Measurements from ENCODE around the gene KCNQ1. TPM values are rescaled to one million over a fixed set of nuclear protein-coding genes. Genes with fewer than 3 reads are reported as not detected.

The KCNQ1 gene
- total RNA-seq, 1 donor from 2014 or later: 6.4 TPM

DNA sequence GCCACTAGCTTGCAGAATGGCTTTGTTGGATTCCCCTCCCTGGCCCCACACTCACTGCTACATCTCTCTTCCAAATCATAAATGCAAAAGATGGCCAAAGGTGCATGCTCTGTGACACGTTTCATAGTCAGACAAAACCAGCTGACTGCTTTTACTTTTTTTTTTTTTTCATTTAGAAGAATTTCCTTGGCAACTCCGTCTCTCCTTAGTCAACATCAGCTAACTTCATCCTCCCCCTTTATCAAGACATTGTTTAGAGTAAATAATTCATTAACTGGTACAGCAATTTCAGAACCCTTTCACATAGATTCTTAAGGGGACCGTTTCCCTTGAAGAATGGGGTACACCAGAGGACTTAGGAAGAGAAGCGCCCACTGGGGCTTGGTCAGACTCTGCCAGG, 239.0 kb downstream of the KCNQ1 start:
- intact Hi-C loops (cut with micrococcal nuclease): no loop called here
- Mint-ChIP-seq H3K36me3 (ENCODE audit: low read depth) (no peaks in the 10 kb centered on the region), H3K9me3 (no peaks in the 10 kb centered on the region), H3K4me3 (no peak overlapping the region), H3K27me3 (no peaks in the 10 kb centered on the region), H3K27ac (no peak overlapping the region), H3K4me1 (peaks cover 4% of the 10 kb centered on the region)
- DNase-seq: no peak

DNA sequence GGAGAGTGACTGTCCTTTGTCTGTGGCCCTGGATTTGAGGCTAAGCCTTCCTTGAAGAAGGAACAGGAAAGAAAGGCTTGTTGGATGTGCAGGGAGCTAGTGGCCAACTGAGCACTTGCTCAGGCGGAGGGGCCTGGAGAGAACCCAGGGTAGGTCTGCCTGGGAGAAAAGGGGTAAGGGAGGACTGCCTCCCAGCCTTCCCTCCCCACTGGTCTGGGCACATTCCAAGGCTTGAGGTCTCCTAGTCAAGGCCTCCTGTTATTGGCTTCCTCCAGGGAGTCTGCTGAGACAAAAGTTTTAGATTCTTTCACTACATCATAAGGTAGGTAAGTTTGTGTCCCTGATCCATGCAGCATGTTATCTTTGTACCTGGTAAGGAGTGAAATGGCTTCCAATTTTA, 239.8 kb downstream of the KCNQ1 start:
- intact Hi-C loops (cut with micrococcal nuclease): no loop called here
- Mint-ChIP-seq H3K27me3 (no peaks in the 10 kb centered on the region), H3K9me3 (no peaks in the 10 kb centered on the region), H3K4me1 (peaks cover 4% of the 10 kb centered on the region), H3K4me3 (no peak overlapping the region), H3K27ac (no peak overlapping the region), H3K36me3 (ENCODE audit: low read depth) (no peaks in the 10 kb centered on the region)
- no peak for DNase-seq

DNA sequence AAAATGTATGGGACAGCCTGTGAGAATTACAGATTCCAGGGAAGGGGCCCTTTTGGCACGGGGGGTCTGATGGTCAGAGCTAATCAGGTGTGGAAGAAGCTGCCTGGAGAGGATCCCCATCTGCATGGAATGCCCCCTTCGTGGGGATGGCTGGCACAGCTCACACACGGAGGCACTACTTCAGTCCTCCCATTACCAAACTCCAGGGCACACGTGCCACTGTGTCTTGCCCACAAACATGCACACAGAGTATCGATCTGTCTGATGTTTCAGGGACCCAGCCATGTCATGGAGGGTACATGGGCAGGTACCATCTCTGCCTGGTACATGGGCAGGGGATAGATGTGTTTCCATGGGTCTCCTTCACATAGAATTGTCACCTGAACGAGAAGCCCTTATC, 240.2 kb downstream of the KCNQ1 start:
- Mint-ChIP-seq H3K36me3 (ENCODE audit: low read depth) (no peaks in the 10 kb centered on the region), H3K4me3 (no peak overlapping the region), H3K27ac (no peak overlapping the region), H3K9me3 (no peaks in the 10 kb centered on the region), H3K27me3 (no peaks in the 10 kb centered on the region), H3K4me1 (peaks cover 4% of the 10 kb centered on the region)
- intact Hi-C loops (cut with micrococcal nuclease): no loop called here
- DNase-seq: no peak

DNA sequence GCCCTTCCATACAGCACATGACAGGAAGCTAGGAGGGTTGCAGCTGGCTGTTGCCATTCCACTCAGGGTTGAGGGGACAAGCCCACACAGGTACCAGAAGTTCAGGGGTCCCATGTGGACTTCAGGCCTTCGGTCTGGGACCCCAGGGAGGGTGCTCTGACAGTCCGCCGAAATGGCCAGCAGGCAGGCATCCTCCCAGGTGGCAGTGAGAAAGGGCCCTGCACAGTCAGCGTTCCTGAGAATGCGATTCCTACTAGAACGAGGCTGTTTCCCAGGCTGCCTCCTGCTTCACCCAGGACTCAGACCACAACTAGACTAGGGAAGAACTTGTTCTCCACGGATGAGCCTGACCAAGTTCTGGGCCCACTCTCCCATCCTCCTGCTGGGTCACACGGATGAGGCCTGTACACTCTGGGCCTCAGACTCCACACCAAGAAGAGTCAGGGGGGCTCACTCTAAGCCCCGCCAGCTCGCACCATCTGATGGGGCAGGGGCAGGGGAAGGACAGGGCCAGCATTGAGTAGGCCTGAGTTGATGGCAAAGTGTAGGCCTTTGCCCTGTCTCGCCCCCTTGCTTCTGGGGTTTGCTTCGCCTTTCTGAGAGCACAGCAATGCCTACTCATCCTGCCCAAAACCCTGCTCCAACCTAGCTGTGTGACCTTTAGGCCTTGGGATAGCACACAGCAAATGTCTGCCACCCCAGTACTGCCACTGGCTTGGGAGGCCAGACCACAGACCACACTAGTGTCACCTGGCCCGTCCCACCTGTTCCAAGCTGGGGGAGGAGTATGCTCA, 241.0 kb downstream of the KCNQ1 start:
- intact Hi-C loops (cut with micrococcal nuclease): no loop called here
- Mint-ChIP-seq H3K36me3 (ENCODE audit: low read depth) (no peaks in the 10 kb centered on the region), H3K27ac (no peak overlapping the region), H3K9me3 (no peaks in the 10 kb centered on the region), H3K4me1 (peaks cover 4% of the 10 kb centered on the region), H3K4me3 (no peak overlapping the region), H3K27me3 (no peaks in the 10 kb centered on the region)
- no peak for DNase-seq

DNA sequence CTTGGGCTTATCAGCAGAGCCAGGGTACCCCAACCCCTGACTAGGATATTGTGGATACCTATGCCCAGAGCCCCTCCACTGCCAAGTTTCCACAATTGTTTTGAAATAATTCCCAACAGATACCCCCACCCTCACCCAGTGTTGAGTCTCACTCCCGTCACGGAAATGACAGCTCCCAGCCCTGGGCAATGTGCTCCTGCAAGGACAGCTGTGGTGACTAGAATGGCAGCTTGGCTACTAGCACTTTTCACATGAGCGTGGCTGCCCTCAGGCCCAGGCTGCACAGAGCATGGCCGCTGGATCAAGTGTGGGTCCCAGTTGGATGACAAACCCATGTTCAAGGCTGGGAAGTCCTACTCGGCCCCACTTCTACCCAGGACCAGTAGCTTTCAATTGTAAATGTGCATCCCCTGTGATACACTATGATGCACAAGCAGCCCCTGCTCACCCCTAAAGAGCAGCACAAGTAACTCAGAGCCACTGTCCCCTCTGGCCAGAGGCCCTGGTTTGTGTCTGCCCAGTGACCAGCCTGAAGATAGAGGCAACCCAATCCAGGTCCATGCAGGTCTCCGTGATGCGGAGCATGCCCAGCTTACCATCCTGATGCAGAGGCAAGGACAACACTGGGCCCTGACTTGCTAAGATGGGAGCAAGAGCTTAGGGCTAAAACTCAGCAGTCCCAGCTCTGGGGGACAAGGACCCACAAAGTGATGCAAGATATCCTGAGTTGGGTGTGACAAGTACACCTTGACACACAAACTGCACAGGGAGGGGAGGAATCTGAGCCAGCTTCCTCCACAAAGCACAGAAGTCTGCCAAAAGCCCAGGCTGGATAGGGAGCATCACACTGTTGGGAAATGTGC, 241.8 kb downstream of the KCNQ1 start:
- H3K27ac Mint-ChIP-seq: no peak overlapping the region
- H3K9me3 Mint-ChIP-seq: no peaks in the 10 kb centered on the region
- H3K4me3 Mint-ChIP-seq: no peak overlapping the region
- no peak for DNase-seq
- intact Hi-C loops (cut with micrococcal nuclease): no loop called here
- peaks cover 2% of the 10 kb centered on the region for H3K4me1 Mint-ChIP-seq
- H3K36me3 Mint-ChIP-seq (ENCODE audit: low read depth): no peaks in the 10 kb centered on the region
- H3K27me3 Mint-ChIP-seq: no peaks in the 10 kb centered on the region

DNA sequence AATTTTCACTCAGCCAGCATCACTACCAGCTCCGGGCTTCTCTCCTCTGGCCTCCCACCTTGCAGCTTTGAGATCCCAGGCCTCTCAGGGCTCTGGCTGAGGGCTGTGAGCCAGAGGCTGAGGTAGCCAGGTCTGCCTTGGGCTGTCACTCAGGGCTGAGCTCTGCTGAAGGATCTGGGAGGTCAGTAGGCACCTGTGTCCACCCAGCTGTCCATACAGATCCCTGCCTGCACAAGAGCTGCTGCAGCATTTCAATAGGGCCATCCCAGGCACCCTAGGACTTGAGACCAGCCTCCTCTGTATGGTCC, 242.4 kb downstream of the KCNQ1 start:
- no peak overlapping the region for H3K27ac Mint-ChIP-seq
- no peaks in the 10 kb centered on the region for H3K27me3 Mint-ChIP-seq
- no peak for DNase-seq
- no peaks in the 10 kb centered on the region for H3K36me3 Mint-ChIP-seq (ENCODE audit: low read depth)
- no peak overlapping the region for H3K4me3 Mint-ChIP-seq
- intact Hi-C loops (cut with micrococcal nuclease): no loop called here
- no peaks in the 10 kb centered on the region for H3K9me3 Mint-ChIP-seq
- H3K4me1 Mint-ChIP-seq: no peaks in the 10 kb centered on the region

DNA sequence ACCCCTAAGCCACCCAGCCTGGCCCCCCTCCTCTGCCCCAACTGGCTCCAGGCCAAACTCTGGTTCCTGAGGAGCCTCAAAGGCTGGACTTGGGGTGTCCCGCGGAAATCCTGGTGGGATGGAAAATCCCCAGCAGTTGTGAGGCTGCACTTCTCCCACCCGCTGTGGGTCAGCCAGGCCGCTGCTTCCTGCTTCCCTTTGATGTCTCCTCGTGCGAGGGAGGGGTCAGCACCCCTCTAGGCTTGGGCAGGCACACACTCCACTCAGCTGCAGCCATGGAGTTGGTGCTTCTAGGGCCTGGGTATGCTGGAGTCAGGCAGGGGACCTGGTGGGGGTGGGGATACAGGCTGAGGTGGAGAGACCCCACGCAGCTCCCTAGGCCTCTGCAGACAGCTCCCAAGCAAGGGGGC, 243.0 kb downstream of the KCNQ1 start:
- Mint-ChIP-seq H3K27ac (no peak overlapping the region), H3K4me3 (no peak overlapping the region), H3K4me1 (no peaks in the 10 kb centered on the region), H3K36me3 (ENCODE audit: low read depth) (no peaks in the 10 kb centered on the region), H3K9me3 (no peaks in the 10 kb centered on the region), H3K27me3 (no peaks in the 10 kb centered on the region)
- no peak for DNase-seq
- intact Hi-C loops (cut with micrococcal nuclease): no loop called here

DNA sequence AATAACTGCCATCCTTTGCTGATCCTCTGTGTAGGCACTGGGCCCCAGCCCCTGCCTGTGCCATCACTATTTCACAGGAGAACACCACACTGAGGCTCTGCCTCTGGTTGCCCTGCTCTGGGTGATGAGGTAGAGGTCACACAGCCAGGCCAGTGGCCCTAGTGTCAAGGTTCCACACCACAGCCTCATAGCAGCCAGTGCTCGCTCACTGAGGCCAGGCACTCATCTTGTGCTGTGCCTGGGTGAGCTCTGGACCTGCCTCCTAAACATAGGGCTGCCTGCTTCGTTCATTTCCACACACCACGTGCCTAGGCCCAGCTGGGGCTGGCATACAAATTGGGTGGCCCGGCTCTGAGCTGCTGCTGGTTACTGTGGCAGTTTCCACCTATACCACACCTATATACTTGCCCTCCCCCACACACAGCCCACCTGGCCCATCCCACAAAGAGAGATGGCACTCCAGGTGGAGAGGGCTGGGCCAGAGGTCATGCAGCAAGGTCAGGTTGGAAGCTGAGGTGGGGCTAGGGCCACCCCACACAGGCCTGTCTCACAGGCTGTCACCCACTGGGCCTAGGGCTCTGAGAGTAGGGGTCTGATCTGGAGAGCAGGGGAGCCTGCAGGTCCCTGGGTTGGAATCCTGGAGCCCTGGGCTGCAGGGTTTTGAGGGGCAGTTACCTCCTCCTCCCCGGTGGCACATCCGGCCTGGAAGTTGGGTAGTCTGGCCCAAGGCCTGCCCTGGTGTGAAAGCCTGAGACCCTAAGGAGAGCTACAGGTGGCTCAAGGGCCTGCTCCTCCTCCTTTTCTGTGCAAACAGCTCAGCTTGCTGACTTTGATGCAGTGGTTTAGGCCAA, 243.8 kb downstream of the KCNQ1 start:
- Mint-ChIP-seq H3K4me1 (no peaks in the 10 kb centered on the region), H3K27me3 (no peaks in the 10 kb centered on the region), H3K27ac (no peak overlapping the region), H3K9me3 (no peaks in the 10 kb centered on the region), H3K36me3 (ENCODE audit: low read depth) (no peaks in the 10 kb centered on the region), H3K4me3 (no peak overlapping the region)
- no peak for DNase-seq
- intact Hi-C loops (cut with micrococcal nuclease): no loop called here

DNA sequence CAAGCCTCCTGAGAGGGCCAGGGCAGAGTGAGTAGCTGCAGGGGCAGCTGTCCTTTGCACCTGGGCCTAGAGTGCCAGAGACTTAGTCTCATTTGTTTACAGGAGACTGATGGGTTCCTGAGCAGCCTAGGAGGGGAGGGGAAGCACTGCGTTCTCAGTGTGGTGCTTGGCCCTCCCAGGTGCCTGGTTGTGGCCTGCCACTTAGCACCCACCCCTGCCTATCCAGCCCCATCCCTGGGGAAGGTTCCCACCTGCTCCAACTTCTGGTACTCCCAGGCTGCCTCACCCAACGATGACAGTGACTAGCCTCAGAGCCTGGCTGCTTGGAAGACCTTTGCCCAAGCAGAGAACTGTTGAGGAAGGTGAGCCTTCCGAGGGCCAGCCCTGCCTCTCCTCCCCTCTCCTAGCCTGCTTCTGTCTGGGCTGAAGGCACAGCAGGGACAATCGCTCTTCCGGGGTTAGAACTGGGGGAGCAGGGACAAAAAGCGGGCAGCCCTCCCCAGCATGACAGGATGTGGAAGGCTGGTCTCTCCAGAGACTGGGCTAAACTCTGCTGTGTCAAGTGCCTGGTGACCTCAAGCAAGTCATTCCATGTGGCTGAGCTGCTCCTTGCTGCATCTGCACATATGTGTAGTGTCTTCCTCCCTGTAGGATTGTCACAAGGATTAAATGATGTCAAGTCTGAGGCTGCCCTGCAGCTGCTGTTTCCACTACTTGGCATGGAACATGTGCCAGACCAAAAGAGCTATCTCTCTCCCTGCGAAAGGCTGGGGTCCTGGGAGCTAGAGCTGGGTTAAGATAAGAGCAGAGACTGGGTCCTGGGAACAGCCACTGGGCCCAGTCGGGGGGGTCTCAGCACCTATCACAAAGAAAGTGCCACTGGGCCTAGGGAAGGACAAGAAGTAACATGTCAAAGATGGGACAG, 245.1 kb downstream of the KCNQ1 start:
- Mint-ChIP-seq H3K9me3 (no peaks in the 10 kb centered on the region), H3K4me3 (no peak overlapping the region), H3K27me3 (no peaks in the 10 kb centered on the region), H3K27ac (no peak overlapping the region), H3K4me1 (no peaks in the 10 kb centered on the region), H3K36me3 (ENCODE audit: low read depth) (no peaks in the 10 kb centered on the region)
- intact Hi-C loops (cut with micrococcal nuclease): no loop called here
- no peak for DNase-seq

DNA sequence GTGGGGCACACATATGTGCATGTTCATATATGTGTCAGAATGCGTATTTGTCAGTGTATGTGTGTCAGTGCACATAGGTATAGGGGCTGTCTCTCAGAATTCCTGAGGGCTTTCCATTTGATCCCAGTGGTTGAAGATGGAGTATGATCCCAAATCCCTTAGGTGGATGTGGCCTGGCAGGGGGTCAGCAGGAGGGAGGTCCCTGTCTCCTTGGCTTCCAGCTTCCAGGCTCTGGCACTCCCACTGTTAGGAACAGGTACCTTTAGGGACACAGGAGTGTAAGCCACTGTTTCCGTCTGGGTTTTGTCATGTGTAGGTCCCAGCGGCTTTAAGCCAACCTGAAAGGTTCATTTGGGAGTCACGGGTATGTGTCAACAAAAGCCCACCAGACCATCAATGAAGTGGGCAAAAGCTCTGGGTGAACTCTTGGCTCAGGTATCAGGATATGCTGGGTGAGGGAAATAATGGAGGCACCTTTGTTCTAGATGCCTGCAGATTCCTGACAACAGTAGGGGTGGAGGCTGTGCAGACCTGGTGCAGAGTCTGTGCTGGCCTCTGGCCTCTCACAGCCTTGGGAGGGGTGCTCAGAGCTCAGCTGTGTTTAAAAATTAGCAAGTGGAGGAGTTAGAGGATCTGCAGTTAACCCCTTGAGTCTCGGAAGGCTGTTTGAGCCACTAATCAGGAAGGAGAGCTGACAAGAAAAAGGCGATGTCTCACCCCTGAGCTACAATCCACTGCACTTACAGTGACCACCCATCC, 246.0 kb downstream of the KCNQ1 start:
- H3K27ac Mint-ChIP-seq: no peak overlapping the region

DNA sequence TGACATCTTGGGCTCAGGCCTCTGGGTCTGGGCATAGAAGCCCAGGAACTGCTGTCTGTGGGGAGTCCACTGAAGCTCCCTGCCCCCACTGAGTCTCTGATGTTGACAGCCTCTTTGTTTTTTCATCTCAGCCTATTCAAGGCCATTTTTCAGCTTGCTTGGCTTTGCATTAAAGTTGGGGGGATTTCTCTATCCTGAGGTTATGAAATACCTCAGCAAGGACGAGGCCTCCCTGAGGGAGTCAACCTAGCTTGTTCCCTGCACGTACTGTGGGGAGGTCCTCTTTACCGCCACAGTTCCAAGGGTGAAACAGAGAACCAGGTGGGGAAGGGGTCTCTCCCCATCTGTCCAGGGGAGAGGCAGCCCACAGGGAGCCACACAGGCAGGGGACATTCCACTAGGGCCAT, 246.6 kb downstream of the KCNQ1 start:
- Mint-ChIP-seq H3K9me3 (no peaks in the 10 kb centered on the region), H3K36me3 (ENCODE audit: low read depth) (no peaks in the 10 kb centered on the region), H3K4me3 (no peak overlapping the region), H3K4me1 (no peaks in the 10 kb centered on the region), H3K27me3 (no peaks in the 10 kb centered on the region), H3K27ac (no peak overlapping the region)
- intact Hi-C loops (cut with micrococcal nuclease): no loop called here
- no peak for DNase-seq

More for the DNA sequence above, 246.0 kb downstream of the KCNQ1 start:
- Mint-ChIP-seq H3K9me3 (no peaks in the 10 kb centered on the region), H3K27me3 (no peaks in the 10 kb centered on the region), H3K4me1 (no peaks in the 10 kb centered on the region), H3K36me3 (ENCODE audit: low read depth) (no peaks in the 10 kb centered on the region), H3K4me3 (no peak overlapping the region)
- intact Hi-C loops (cut with micrococcal nuclease): no loop called here
- DNase-seq: no peak

DNA sequence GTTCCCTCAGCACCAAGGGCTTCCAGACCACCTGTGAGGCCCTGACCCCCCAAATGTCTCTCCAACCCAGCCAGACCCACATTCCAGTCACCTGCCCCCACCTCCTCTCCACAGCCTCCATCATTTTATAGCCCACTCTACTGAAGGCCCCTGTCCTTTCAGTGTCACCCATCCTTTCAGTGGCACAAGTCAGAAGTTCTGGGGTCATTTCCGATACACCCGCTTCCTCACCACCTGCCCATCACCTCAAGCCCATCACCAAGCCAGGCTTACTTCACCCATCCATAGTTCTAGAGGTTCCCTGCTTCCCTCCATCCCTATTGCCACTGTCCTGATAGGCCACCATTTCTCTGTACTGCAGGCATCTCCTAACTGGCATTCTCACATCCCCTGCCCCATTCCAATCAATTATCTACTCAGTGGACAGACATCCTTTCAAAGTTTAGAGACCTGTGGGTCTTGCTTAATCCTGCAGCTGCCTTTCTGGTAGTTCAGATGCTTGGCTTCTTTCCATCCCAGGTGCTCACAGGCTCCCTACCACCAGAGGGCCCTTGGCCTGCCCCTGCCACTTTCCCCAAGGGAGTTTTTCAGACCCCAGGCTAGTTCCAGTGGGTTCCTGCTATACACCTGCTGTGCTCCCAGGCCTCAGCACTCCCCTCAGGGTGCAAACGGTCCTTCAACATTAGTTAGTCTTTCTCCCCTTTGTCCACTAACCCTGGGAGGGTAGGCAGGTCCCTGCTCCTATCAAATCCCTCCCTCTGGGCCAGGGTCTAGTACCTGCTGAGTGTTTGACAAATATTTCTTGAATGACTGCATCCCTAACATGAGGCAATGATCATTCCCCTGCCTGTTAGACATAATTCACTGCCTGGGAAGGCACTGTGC, 247.4 kb downstream of the KCNQ1 start:
- Mint-ChIP-seq H3K36me3 (ENCODE audit: low read depth) (no peaks in the 10 kb centered on the region), H3K4me1 (peaks cover 3% of the 10 kb centered on the region), H3K27ac (no peak overlapping the region), H3K4me3 (no peak overlapping the region), H3K27me3 (no peaks in the 10 kb centered on the region), H3K9me3 (no peaks in the 10 kb centered on the region)
- no peak for DNase-seq
- intact Hi-C loops (cut with micrococcal nuclease): no loop called here
